Cardiac fibroblast (primary cell): Measurements from ENCODE around the gene SMURF1.

Source experiments
- DNase-seq, 2 donors: peaks; one replicate each; pipeline versions ENCODE4 v3.0.0 to v3.0.0-alpha.2; 2010; ENCODE audit warnings: low read depth in 2 of 2
- H3K4me3 ChIP-seq, 2 donors: replicated peaks in 1 of 2; 1 replicate in 1 of 2; 2 replicates in 1 of 2; pipeline ENCODE4 v1.5.1; 2011; ENCODE audit warnings: low read depth in 2 of 2, low read length in 2 of 2, mild to moderate bottlenecking in 2 of 2, moderate library complexity in 1 of 2
- CTCF ChIP-seq: IDR thresholded peaks from one replicate; pipeline ENCODE4 v1.5.1; 2011; ENCODE audit warnings: low read depth, mild to moderate bottlenecking, low read length, inconsistent platforms

SMURF1 gene

DNA sequence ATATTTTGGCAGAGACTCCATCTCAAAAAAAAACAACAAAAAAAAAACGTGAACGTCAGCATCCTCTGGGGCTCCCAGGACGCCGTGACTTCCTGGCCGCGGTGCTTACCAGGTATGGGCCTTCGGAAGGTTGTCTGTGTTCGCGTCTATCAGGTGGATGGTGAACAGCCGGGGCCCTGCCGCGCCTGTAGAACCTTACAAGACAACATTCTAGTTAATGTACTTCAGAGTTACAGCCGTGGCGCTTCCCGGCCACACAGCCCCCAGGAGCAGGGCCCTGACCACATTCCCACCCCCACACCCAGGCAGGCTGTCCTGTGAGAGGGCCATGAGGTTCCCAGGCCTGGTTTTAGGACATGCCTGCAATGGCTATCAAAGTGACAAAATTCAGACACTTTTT, 111.0 kb downstream of the SMURF1 start:
- DNase-seq = no peak
- no peak for TF ChIP-seq CTCF
- no peak overlapping the region for H3K4me3 ChIP-seq

DNA sequence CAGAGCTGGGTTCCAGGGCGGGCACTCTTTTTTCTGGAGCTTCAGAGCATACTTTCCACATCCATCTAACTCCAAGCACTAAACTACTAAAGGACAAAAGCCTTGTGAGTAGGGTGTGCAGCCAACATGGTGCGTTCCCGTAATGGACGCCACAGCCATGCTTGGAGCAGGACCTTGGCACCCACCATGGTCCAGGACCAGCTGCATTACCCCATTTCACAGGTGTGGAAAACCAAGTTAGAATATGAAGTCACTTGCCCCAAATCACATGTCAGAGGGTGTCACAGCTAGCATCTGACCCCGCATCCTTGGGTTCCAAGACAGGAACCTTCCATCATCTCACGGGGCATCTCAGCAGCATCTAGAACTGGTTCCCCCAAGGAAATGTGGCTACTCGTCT, 112.4 kb downstream of the SMURF1 start:
- no peak for DNase-seq
- no peak overlapping the region for H3K4me3 ChIP-seq
- TF ChIP-seq CTCF = no peak

DNA sequence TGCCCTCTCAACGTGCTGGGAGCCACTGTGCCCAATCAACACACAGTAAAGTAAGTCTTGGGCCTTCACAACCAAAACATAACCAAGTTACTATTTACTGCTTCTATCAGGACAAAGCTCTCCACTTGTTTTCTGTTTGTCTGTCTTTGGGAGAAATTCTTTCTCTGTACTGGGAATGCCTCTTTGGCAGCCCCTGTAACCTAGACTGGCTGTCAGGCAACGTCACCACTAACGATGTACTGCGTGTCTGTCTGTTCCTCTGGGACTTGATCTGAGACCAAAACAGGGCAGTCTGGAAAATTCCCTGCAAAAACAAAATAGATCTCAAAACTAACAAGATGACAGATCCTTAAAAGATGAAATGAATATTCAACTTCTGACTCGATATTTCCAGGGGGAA, 113.0 kb downstream of the SMURF1 start:
- DNase-seq = peak in 1 of 2 donors; percentile 60
- TF ChIP-seq CTCF = no peak
- H3K4me3 ChIP-seq = no peak overlapping the region

GRCh38 chr7:99030457-99030856, 113.5 kb downstream of the SMURF1 start:
- TF ChIP-seq CTCF = no peak
- DNase-seq = no peak
- H3K4me3 ChIP-seq = no peak overlapping the region

DNA sequence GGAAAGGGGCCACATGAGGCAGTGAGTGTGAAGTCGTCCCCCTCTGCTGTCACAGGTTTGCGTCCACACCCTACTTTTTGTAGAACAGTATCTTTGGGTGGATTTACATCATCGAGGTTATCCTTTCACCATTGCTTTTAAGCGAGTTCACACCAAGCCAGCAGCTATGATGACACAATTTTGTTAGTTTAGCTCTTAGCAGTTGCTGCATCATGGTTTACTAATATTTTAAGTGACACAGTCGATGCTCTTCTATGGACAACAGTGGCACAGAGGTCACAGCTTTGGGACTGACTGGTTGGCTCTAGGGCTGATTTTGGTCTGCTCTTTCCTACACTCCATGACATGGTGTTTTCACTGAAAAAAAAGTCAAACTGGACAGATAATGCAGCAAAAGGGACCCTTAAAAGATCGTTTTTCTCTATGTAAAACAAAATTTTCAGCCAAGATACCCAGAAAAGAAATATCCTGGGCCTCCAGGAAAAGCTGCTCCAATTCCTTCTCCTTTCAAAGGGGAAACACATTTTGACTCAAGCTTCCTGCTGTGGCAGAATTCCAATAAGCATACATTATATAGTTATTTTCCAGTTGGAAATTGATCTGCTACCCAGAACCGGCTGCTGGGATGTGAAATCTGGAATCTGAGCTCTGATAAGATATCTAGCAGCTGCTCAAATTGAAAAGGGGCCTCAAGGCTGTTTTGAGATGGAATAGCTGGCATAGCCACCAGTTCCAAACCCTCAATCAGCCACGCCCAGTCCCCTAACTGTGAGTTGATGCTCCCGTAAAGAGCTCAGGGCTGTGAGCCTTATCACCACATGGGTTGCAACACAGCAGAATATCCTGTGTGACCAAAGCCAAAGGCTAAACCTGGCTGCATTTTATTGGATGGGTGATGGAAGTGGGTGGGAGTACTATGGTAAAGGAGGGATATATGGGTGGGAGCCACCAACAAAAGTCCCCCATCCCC, 114.2 kb downstream of the SMURF1 start:
- H3K4me3 ChIP-seq = no peak overlapping the region
- peak; percentile 33 to 44 for DNase-seq
- TF ChIP-seq CTCF = no peak

DNA sequence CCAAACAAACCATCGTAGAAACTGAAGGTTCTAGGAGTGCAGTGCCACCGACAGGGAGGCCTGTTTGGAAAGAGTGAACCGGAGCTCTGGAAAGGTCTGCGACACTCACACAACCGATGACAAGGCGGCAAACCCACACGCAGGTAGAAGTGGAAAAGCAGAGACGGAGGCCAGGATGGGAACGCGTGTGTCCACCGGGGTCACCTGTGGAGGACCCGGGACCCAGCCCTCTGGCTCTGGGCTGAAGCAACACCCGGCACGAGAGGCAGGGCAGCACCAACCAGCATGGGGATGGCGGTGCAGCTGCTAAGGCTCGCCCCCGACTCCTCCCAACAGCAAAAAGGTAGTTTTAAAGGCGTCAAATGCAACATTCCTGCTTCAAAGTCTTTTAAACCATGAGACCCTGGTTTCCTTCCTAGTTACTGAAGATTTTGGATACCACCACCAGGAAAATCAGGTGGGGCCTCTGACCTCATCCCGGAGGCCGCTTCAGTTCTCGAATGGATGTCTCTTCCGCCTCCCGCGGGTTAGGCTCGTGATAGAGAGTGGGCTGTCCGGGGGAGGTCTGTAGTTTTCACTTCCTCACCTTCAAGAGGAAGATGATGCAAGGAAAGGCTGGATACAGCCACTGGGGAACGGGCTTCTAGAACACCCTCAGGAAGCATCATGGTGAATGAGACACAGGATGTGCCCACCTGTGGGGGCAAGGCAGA, 115.5 kb downstream of the SMURF1 start:
- TF ChIP-seq CTCF = no peak
- no peak for DNase-seq
- no peak overlapping the region for H3K4me3 ChIP-seq
